IMR-90 (cell line): ENCODE measurements around the gene CTRB1. TPM values are rescaled to one million over a fixed set of nuclear protein-coding genes. Genes with fewer than 3 reads are reported as not detected.

ENCODE experiments used
- ATAC-seq: fragments of 200-7000 bp; cut with Tn5 transposase; 2 replicates; pipeline ENCODE4 v1.9.1; 2020; ENCODE audit warnings: low read depth, mild to moderate bottlenecking, moderate library complexity
- BruUV-seq: library from RNA; stranded (reverse); fragments of 400-500 nt; replicated peaks from 2 replicates; lab custom pipeline; 2021; lab: Mats Ljungman, UMichigan
- CTCF ChIA-PET: fragments of 300-600 bp; formaldehyde crosslinking; extraction: SDS; loops from one replicate; lab custom pipeline; 2021; ENCODE audit warnings: antibody characterized with exemption; lab: Yijun Ruan, JAX
- POLR2A ChIA-PET: fragments of 300-600 bp; sonication (Branson Sonifier 250); formaldehyde crosslinking; loops from one replicate; lab custom pipeline; 2022; ENCODE audit warnings: antibody characterized with exemption; ENCODE audit not compliant: unreplicated experiment; lab: Charles Lee
- DNase-seq: peaks from one replicate; pipeline ENCODE4 v3.0.0; 2013
- H2AFZ ChIP-seq: replicated peaks from 2 replicates; pipeline ENCODE3; 2013; ENCODE audit warnings: low read length, mild to moderate bottlenecking; ENCODE audit not compliant: poor library complexity
- H2AK5ac ChIP-seq: 2 replicates; pipeline ENCODE4 v1.6.1; 2013; ENCODE audit warnings: low read depth, low read length, inconsistent platforms
- H2AK9ac ChIP-seq: replicated peaks from 2 replicates; pipeline ENCODE3; 2013; ENCODE audit warnings: mild to moderate bottlenecking, low read depth, low read length, moderate library complexity; ENCODE audit not compliant: poor library complexity
- H2BK120ac ChIP-seq: 2 replicates; pipeline ENCODE4 v1.6.1; 2013; ENCODE audit warnings: low read depth, low read length, inconsistent platforms
- H2BK15ac ChIP-seq: 3 replicates; pipeline ENCODE4 v1.6.1; 2013; ENCODE audit warnings: low read depth, low read length, inconsistent platforms
- H2BK20ac ChIP-seq: 2 replicates; pipeline ENCODE4 v1.6.1; 2013; ENCODE audit warnings: low read depth, mild to moderate bottlenecking, inconsistent platforms, low read length, moderate library complexity
- H2BK5ac ChIP-seq: 2 replicates; pipeline ENCODE4 v1.6.1; 2013; ENCODE audit warnings: mild to moderate bottlenecking, low read depth, low read length, inconsistent platforms; ENCODE audit not compliant: poor library complexity, severe bottlenecking
- H3K14ac ChIP-seq: replicated peaks from 2 replicates; pipeline ENCODE4 v1.6.1; 2013; ENCODE audit warnings: low read depth, low read length, inconsistent platforms
- H3K18ac ChIP-seq: 2 replicates; pipeline ENCODE4 v1.6.1; 2013; ENCODE audit warnings: low read depth, low read length, control low read depth
- H3K23ac ChIP-seq: 2 replicates; pipeline ENCODE4 v1.6.1; 2013; ENCODE audit warnings: low read depth, low read length, inconsistent platforms
- H3K27ac ChIP-seq: 2 replicates; pipeline ENCODE4 v1.5.1; 2013; ENCODE audit warnings: mild to moderate bottlenecking, control low read depth, low read length; ENCODE audit not compliant: insufficient read depth
- H3K27me3 ChIP-seq: 2 replicates; pipeline ENCODE4 v1.6.1; 2013; ENCODE audit warnings: low read length; ENCODE audit not compliant: control insufficient read depth, insufficient read depth
- H3K36me3 ChIP-seq: 2 replicates; pipeline ENCODE4 v1.6.1; 2013; ENCODE audit warnings: low read length, mixed read lengths; ENCODE audit not compliant: control insufficient read depth, insufficient read depth
- H3K4ac ChIP-seq: 2 replicates; pipeline ENCODE4 v1.6.1; 2013; ENCODE audit warnings: low read depth, low read length, inconsistent platforms
- H3K4me1 ChIP-seq: 2 replicates; pipeline ENCODE4 v1.6.1; 2013; ENCODE audit warnings: low read length, mixed read lengths; ENCODE audit not compliant: control insufficient read depth, insufficient read depth
- H3K4me2 ChIP-seq: 2 replicates; pipeline ENCODE4 v1.6.1; 2013; ENCODE audit warnings: low read depth, mild to moderate bottlenecking, control low read depth, low read length, moderate library complexity
- H3K4me3 ChIP-seq: 2 replicates; pipeline ENCODE4 v1.5.1; 2013; ENCODE audit warnings: low read depth, mild to moderate bottlenecking, control low read depth, low read length, moderate library complexity; ENCODE audit not compliant: insufficient read depth
- H3K56ac ChIP-seq: 2 replicates; pipeline ENCODE4 v1.6.1; 2013; ENCODE audit warnings: low read length, inconsistent platforms; ENCODE audit not compliant: insufficient read depth; ENCODE audit errors: extremely low read depth
- H3K79me1 ChIP-seq, 2 experiments: 2 replicates each; pipeline ENCODE4 v1.6.1; 2013; ENCODE audit warnings: low read length in 2 of 2, inconsistent platforms in 1 of 2, low read depth in 1 of 2
- H3K9ac ChIP-seq: 2 replicates; pipeline ENCODE4 v1.6.1; 2013; ENCODE audit warnings: low read depth, low read length, control low read depth
- H3K9me1 ChIP-seq: 2 replicates; pipeline ENCODE4 v1.6.1; 2013; ENCODE audit warnings: low read length, inconsistent platforms; ENCODE audit not compliant: insufficient read depth
- H3K9me3 ChIP-seq: 2 replicates; pipeline ENCODE4 v1.6.1; 2013; ENCODE audit warnings: low read length; ENCODE audit not compliant: control insufficient read depth, insufficient read depth
- H4K20me1 ChIP-seq: 2 replicates; pipeline ENCODE4 v1.6.1; 2013; ENCODE audit warnings: low read length, inconsistent platforms; ENCODE audit not compliant: insufficient read depth
- H4K5ac ChIP-seq: 2 replicates; pipeline ENCODE4 v1.6.1; 2013; ENCODE audit warnings: mild to moderate bottlenecking, low read depth, low read length, control low read depth
- H4K8ac ChIP-seq, 2 experiments: 2 replicates each; pipeline ENCODE4 v1.6.1; 2013; ENCODE audit warnings: low read depth in 2 of 2, low read length in 2 of 2, control low read depth in 1 of 2, inconsistent platforms in 1 of 2
- H4K91ac ChIP-seq: 2 replicates; pipeline ENCODE4 v1.6.1; 2013; ENCODE audit warnings: low read depth, low read length, inconsistent platforms; ENCODE audit not compliant: insufficient read depth
- CEBPB ChIP-seq: IDR thresholded peaks from 2 replicates; pipeline ENCODE4 v1.6.1; 2012; ENCODE audit warnings: low read depth, low read length, improper control_type of control experiment
- CTCF ChIP-seq: conservative IDR thresholded peaks from 2 replicates; pipeline ENCODE4 v1.5.1; 2012; ENCODE audit warnings: mild to moderate bottlenecking, low read depth, low read length, improper control_type of control experiment
- SMC3 ChIP-seq: fragments of 150-350 bp; IDR thresholded peaks from 2 replicates; pipeline ENCODE4 v1.6.1; 2016; ENCODE audit warnings: low read depth, mild to moderate bottlenecking, antibody characterized with exemption, low read length, moderate library complexity
- WGBS, 2 experiments: methylation state at CpG; one replicate each; pipeline versions ENCODE4 v1.1.5 to v1.1.7; 2013; ENCODE audit warnings: missing lambda C conversion rate in 2 of 2; ENCODE audit not compliant: insufficient read length in 1 of 2; ENCODE audit errors: extremely low coverage in 2 of 2; 5-methylcytosine and 5-hydroxymethylcytosine counted together
- dilution Hi-C: fragments of 300-500 bp; cut with HindIII; formaldehyde crosslinking; loops from one replicate; pipeline ENCODE4 v1.14.3; 2018; ENCODE audit warnings: low sequenced_read_pairs; ENCODE audit not compliant: unreplicated experiment
- in situ Hi-C: fragments of 300-500 bp; cut with MboI; formaldehyde crosslinking; loops from 3 replicates; pipeline ENCODE4 v1.14.3; 2019; ENCODE audit warnings: low sequenced_read_pairs, inconsistent platforms, mixed read lengths
- intact Hi-C: fragments of 100-400 bp; cut with micrococcal nuclease; formaldehyde crosslinking; loops from 2 replicates; pipeline ENCODE4 v1.10.0; 2022
- polyA plus RNA-seq, 3 experiments: library from polyadenylated mRNA; depleted of rRNA; stranded (reverse); fragments of >200 nt; gene quantifications; 2 replicates each; pipeline ENCODE4 v1.2.3, GENCODE V29; 2012; ENCODE audit warnings: low replicate concordance in 1 of 3
- total RNA-seq: library from RNA; depleted of rRNA; stranded (reverse); fragments of >200 nt; gene quantifications from 2 replicates; pipeline ENCODE4 v1.2.3, GENCODE V29; 2012

CTRB1 gene
- total and polyA plus RNA-seq, 2 of the 4 experiments (the other 2 are of a cell fraction) = not detected

DNA sequence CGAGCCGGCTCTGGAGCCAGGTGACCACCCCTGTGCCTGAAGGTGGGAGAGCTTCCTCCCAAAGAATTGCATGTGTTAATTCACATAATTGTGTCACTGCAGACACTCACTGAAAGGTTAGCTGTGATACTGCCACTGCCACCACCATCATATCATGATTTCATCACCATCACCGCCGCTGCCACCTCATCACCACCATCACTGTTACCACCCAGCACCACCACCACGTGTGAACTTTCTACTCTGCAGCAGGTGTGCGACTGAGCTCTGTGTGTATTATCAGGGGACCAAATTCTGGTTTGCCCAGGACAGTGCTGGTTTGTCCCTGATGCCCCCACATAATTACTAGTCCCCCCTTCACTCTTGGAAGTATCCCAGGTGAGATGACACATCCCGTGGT is 17.4 kb downstream of the CTRB1 start:
- peaks cover 67% of the 10 kb centered on the region for H3K36me3 ChIP-seq
- POLR2A ChIA-PET = interaction anchor here (1.0 kb wide), 1 partner anchor 14 kb away, joined by 21 read pairs; no protein-coding TSS in a partner anchor
- no peak overlapping the region for H4K8ac ChIP-seq
- no peak overlapping the region for H2BK5ac ChIP-seq
- H3K14ac ChIP-seq = no peak overlapping the region
- no peak overlapping the region for H3K27ac ChIP-seq
- no peak overlapping the region for H2BK15ac ChIP-seq
- no peak overlapping the region for H4K5ac ChIP-seq
- WGBS, 2 experiments = 96% methylated on average over 3 of the region's 7 CpGs; no CpG with 5 or more reads in 1 of the 2 experiments
- H3K27me3 ChIP-seq = no peaks in the 10 kb centered on the region
- no peak overlapping the region for H2BK20ac ChIP-seq
- peaks cover 7% of the 10 kb centered on the region for H3K9me1 ChIP-seq
- H4K91ac ChIP-seq = no peak overlapping the region
- CTCF ChIA-PET = no interaction called here
- H2AFZ ChIP-seq = no peak overlapping the region
- no peak overlapping the region for H3K23ac ChIP-seq
- H2AK9ac ChIP-seq = no peak overlapping the region
- H2AK5ac ChIP-seq = no peak overlapping the region
- peaks cover 86% of the 10 kb centered on the region for H4K20me1 ChIP-seq
- no TSS peak for BruUV-seq
- 0 out of 2 replicates have a peak, but pooled peaks have one; percentile 13 for TF ChIP-seq CEBPB
- TF ChIP-seq SMC3 = no peak
- no peak for TF ChIP-seq CTCF
- DNase-seq (no peak), ATAC-seq (no peak)
- H3K4ac ChIP-seq = no peak overlapping the region
- intact Hi-C loops = no loop called here
- H3K56ac ChIP-seq = no peak overlapping the region
- H3K4me3 ChIP-seq = no peak overlapping the region
- no peak overlapping the region for H3K4me2 ChIP-seq
- H3K4me1 ChIP-seq = peaks cover 33% of the 10 kb centered on the region
- no peaks in the 10 kb centered on the region for H3K9me3 ChIP-seq
- H3K79me1 ChIP-seq = peaks cover 14 to 67% of the 10 kb centered on the region in 2 experiments
- dilution Hi-C loops = no loop called here
- no peak overlapping the region for H3K9ac ChIP-seq
- in situ Hi-C loops = no loop called here
- H3K18ac ChIP-seq = no peak overlapping the region
- no peak overlapping the region for H2BK120ac ChIP-seq
